HL-60 (cell line): Measurements from ENCODE around the gene SMG1.
"Not testable (repeated sequence)": the region's sequence is repeated elsewhere in the genome, so short reads cannot be mapped to it uniquely, and the experiment has no call there.

Experiments used
- CTCF ChIP-seq: IDR thresholded peaks from one replicate; pipeline ENCODE4 v1.5.1; 2011; ENCODE audit warnings: low read length, control low read depth, inconsistent platforms; ENCODE audit not compliant: insufficient read depth
- REST ChIP-seq: IDR thresholded peaks from 2 replicates; pipeline ENCODE4 v1.6.1; 2012; ENCODE audit warnings: low read depth; ENCODE audit not compliant: insufficient replicate concordance

- TF ChIP-seq CTCF, REST: not testable (repeated sequence)
These were observed 29.8 kb upstream of the SMG1 start for GRCh38 chr16:18955874-18956580.
